GM15510 (cell line): ENCODE data around the gene SIX2.

Experiments
- POLR2A ChIP-seq: IDR thresholded peaks from 3 replicates; pipeline ENCODE4 v1.6.1; 2011; ENCODE audit warnings: borderline replicate concordance; ENCODE audit not compliant: insufficient read length; ENCODE audit errors: extremely low read depth

Gene SIX2

DNA sequence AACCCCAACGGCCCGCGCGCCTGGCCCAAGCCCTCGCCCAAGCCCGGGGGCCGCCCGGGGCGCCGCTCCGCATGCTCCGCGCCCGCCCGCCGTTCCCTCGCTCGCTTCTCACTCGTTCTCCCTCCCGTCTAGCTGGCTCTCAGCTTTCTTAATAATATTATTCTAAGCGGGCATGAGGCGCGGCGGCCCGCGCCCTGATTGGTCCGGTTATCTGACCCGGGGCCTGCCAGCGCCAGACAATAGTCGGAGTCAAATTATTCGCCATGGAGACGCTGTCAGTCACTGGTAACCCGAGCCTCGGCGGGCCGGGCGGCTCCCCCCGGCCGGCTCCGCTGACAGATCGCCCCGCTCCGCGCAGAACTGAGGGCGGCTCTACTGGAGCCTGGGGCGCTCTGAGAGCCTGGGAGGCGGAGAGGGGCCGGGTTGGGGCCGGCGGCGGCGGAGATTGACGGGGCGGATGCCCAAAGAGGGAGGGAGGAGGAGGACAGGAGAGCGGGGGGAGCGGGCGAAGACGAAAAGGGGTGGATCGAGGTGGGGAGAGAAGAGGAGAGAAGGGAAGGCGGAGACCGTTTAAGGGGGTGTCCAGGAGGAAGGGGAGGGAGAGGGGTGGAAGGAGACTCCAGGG is at the start of gene SIX2:
TSS of gene SIX2 (minus strand) at position 150 of the 625 bp plus-strand sequence. CDS start 342 bp downstream, outside the sequence.
- no peak for TF ChIP-seq POLR2A

DNA sequence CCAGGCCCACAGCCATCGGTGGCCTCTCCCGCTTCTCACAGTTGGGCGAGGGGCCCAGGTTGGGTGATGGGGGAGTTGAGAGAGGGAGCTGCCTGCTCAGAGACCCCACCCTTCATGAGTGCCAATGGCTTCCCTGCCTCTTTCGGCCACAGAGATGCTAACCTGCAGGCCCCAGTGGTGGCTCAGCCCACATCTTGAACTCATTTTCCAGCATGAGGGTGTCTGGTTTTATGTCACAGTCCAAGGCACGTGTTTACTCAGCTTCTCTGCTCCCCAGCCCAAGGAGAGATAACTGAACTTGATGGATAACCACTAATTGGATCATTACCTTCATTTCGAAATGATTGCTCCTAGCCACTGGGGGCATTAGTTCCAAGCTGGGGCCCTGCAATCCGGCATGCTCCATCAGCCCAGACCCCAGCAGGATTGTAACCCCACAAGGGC is 45.9 kb upstream of the SIX2 start:
- TF ChIP-seq POLR2A, result no peak

DNA sequence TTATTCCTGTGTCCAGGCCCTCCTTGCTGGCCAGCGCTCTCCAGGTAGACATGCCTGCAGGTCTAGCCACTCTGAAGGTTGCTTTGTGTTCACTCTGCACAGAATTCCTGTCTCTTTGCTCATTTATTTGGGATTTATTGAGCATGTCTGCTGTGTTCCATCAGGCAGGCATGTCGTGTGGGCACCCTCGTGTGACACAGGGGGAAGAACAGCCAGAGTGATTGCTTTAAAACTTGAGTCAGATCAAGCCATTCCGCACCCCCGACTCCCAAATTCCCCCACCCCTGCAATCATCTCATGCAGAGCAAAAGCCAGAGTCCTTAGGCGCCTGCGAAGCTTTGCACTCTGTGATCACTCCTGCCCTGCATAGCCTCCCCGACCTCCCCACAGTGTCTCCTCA is 44.7 kb upstream of the SIX2 start:
- no peak for TF ChIP-seq POLR2A

DNA sequence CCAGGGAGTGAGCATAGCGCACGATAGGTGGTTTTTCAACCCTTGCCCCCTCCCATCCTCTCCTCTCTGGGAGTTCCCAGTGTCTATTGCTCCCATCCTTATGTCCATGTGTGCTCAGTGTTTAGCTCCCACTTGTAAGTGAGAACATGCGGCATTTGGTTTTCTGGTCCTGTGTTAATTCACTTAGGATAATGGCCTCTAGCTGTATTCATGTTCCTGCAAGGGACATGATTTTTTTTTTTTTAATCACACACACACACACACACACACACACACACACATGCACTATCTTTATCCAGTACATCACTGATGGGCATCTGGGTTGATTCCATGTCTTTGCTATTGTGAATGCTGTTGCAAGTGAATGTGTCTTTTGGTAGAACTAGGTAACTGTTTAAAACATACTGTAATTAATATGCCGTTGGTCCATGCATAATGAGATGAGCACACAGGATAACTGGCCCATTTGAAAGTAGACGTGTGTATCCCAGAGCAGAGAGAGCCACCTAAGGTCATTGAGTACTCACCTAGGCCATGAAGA is 43.2 kb upstream of the SIX2 start:
- no peak for TF ChIP-seq POLR2A

DNA sequence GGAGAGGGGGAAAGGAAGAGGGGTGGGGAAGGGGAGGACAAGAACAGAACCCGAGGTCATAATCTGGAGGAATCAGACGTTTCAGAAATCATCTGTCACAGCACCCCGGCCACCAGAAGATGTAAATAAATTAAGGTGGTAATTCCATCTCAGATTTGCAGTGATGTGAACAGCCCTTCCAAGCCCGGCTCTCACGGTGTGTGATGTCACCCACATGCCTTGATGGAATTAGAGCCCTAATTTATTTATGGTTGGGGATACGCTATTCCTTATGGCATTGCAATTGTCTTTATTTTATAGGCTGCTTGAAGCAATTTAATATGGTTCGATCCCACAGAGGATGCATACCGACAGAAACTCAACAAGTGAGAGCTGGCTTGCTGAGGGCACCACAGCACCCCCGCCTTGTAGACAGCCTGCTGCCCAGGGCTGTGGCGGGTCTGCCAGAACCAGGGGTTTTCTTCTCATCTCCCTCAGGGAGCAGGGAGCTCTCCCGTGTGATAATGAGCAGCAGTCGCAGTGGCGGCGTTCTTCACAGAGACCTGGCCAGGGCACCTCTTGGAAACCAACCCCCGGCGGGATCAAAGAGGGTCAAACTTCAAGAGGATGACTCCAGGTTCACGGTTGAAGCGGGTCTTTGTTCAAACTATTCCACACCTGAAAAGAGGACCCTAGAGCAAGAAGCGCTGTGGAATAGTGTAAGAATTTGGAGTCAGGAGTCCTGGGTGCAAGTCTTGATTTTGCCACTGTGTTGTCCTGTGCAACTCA is 40.5 kb upstream of the SIX2 start:
- TF ChIP-seq POLR2A, result no peak

DNA sequence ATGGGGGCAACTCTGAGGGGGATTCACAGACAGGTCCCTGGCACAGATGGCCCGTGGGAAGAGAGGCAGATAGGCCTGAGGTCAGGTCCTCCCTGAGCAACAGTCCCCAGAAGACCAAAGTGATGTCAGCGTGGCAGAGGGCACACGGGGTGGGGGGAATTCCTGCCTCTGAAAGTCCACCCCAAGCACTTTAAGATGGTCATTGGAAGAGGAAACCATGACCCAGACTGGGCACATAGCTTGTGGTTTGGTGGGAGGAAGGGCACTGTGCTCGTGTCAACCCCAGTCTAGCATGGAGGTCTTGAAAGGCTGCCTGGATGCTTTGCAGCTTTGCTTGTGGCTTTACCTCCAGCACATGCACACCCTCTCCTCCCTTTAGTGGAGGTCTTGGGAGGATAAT is 38.0 kb upstream of the SIX2 start:
- TF ChIP-seq POLR2A, result no peak

DNA sequence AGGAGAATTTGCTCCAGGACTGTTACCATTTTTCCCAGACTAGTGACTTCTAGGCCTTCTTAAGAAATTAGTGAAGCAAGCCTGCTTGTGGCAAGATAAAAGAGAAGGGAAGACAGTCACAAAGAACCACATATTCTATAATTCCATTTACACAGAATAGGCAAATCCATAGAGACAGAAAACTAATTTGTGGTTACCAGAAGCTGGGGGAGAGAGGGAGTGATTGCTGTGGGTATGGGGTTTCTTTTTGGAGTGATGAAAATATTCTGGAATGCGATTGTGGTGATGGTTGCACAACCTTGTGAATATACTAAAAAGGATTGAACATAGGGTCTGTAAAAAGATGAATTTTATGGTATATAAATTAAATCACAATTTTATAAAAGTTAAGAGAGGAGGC is 37.5 kb upstream of the SIX2 start:
- no peak for TF ChIP-seq POLR2A

DNA sequence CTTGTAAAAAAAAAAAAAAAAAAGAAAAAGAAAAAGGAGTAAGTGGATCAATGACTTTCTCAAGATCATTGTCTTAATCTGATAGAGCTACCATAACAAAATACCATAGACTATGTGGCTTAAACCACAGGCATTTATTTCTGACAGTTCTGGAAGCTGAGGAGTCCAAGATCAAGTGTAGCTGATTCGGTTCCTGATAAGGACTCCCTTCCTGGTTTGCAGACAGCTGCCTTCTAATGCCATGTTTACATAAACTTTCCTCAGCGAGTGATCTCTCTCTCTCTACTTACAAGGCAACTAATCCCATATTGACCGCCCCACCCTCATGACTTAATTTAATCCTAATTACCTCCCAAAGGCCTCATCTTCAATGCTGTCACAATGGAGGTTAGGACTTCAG is 36.5 kb upstream of the SIX2 start:
- TF ChIP-seq POLR2A, result no peak

DNA sequence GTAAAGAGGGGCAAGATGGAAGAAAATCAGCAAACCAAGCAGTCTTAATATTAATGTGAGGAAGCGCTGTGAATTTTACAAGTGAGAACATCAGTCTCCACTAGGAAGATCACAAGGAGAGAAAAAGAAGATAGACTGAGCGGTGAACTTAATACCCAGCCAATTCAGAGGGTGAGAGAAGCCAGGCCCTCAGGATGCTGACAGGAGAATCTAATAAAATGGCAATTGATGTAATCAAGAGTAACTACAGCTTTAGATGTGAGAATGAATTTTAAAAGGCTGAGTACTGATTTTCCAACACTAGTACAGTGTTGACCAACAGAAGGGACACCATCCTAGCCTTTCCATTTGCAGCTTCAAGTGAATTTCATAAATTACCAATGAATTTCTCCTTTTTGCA is 35.7 kb upstream of the SIX2 start:
- TF ChIP-seq POLR2A, result no peak

DNA sequence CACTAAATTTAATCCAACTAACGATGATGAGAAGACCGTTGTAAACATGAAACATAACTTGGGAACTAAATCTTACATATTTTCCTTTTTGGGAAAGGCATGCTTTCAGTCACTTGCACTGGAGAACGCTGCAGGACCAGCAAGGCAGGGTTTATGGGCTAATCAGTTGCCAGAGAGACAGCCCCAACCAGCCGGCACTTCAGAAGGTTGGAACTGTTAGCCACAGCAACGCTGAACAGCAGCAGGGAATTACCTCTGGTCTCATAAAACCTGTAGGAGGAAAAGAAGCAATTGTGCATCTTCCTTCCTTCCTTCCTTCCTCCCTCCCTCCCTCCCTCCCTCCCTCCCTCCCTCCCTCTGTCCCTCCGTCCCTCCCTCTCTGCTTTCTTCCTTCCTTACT is 33.9 kb upstream of the SIX2 start:
- TF ChIP-seq POLR2A, result no peak

DNA sequence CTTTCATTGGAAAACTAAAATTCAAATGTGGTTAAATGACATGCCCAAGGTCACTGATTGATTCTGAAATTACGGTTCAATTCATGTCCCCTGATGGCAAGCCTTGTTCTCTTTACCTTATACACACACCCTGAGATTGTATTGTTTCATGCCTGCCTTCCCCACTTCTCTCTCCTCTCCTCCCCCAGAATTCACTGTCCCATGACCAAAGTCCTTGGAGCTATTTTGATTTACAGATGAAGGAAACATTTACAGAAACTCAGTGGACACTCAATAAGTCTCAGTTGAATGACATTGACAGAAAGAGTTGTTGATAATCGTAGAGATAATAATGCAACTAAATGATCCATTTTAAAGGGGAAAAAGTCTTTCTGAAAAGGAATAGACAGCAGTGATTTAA is 33.1 kb upstream of the SIX2 start:
- no peak for TF ChIP-seq POLR2A

DNA sequence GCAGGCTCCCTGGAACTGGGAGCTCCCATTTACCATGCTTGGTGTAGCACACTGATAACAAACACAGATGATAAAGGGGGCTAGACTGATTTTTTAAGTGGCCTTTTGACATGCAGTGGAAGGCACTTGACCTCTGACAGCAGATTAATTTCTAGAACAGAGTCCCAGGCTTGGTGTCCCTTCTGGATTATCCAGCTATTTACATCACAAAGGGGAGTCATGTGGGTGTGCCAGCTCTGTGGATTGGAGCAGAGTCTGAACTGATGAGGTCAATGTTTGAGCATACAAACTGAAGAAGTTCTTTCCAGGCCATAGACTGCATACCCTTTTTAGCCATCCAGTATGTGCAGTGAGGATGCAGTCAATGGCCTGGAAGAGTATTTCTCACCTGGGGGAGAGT is 31.5 kb upstream of the SIX2 start:
- no peak for TF ChIP-seq POLR2A

DNA sequence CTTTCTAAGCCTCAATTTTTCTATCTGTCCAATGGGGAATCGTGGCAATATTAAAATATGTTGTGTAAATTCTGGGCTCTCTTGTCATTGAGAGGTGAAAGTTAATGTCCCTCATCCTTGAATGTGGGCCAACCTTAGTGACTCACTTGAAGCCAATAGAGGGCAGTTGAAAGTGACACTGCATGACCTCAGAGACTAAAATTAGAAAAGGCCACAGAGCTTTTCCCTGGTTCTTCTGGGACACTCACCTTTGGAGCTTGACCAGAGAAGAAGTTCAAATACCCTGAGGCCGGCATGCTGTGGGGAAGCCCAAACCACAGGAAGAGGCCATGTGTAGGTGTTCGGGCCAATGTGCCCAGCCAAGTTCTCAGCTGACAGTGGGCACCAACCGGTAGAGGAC is 24.1 kb upstream of the SIX2 start:
- no peak for TF ChIP-seq POLR2A

DNA sequence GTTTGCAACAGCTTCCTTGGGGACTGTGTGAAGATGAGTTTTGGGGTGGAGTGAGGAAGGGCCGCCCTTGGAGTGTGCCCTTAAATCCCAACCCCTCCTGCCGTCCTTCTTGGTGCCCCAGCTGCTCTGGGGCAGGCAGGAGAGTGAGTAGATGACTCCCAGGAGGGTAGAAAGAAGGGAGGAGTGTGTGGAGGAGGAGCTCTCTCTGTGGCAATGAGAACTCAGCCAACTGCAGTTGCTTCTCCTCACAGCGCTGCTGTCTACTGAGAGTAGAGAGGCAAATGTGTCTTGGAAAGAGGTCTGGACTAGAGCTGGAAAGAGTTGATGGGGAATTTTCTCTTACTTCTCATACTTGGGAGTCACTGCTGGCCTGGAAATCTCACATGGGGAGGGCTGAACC is 21.8 kb upstream of the SIX2 start:
- TF ChIP-seq POLR2A, result no peak

DNA sequence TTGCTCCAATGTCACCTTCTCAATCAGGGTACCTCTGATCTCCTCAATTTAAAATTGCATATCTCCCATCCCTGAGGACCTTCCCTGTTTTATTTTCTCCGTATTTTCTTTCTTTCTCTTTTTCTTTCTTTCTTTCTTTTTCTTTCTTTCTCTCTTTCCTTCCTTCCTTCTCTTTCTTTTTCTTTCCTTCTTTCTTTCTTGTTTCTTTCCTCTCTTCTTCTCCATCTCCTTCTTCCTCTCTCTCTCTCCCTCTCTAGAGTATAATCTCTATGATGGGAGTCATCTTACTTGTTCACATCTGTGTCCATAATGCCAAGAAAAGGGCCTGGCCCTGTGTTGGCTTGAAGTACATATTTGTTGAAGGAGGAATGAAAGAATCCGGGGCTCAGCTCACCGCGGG is 21.3 kb upstream of the SIX2 start:
- no peak for TF ChIP-seq POLR2A

DNA sequence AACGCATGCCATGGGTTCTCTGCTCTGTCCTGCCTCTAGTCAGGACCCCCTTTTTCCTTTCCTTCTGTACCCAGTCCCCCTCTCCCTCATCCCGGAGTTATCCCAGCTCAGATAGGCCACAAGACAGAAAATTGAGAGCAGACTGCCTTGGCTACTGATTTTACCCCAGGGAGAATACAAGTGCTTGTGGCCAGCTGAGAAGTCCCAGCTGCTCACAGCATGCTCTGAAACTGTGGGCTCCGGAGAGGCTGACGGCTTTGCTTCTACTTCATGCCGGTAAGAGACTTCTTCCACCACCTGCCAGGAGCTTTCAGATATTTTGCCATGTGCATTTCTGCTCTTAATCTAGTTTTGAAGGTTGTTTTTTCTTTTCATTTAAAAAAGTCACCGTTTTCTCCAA is 20.0 kb upstream of the SIX2 start:
- no peak for TF ChIP-seq POLR2A
